Fibroblast of peridontal ligament (primary cell): Measurements from ENCODE around the gene NAA40.
"Not testable (repeated sequence)": the region's sequence is repeated elsewhere in the genome, so short reads cannot be mapped to it uniquely, and the experiment has no call there.

Experiments used
- DNase-seq: peaks from one replicate; pipeline ENCODE4 v3.0.0-alpha.2; 2010; ENCODE audit errors: extremely low read depth

Gene NAA40

DNA sequence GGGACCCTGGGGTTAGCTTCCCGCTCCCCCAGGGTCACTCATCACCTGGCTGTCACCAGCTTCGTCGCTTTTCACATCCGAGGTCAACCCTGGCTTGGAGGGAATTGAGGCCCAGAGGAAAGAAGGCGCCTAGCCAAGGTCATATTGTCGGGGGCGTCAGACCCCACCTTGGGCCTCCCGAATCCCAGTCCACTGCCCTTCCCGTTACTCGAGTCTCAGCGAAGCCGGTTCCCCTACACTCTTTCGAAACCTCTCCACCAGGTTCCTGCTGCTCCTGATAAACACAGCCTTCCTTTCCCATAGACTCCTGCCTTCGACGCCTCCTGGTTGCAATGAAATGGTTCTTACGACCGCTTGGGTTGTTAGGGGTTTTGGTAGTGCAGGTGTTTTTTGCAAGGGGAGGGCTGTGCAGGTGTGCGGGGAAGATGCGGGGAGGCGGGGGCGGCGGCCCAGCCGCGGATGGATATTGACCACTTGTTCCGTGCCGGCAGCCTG is 642 bp downstream of the NAA40 start:
- DNase-seq = peak; percentile 27

DNA sequence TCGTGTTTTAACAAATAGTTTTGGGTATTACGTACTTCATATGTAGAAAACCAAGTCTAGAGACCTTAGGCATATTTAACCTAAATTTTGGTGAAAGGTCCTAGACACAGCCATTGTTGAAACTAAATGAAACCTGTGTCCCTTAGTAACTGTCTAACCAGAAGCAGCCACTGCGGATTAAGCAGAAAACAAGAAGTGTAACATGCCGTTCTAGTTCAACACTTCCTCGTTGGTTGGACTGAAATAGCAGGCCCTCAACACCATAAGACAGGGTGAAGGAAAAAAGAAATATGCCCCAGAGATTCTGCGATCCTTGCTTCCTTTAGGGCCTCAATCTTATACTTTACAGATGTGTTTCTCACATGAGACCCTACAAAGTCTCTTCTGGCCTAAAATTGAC is 2.0 kb downstream of the NAA40 start:
- no peak for DNase-seq

GRCh38 chr11:63941901-63942300 is 3.1 kb downstream of the NAA40 start:
- DNase-seq = no peak

GRCh38 chr11:63942803-63943202 is 4.0 kb downstream of the NAA40 start:
- DNase-seq = no peak

- no peak for DNase-seq
Observed at GRCh38 chr11:63944987-63945386, 6.2 kb downstream of the NAA40 start.

DNA sequence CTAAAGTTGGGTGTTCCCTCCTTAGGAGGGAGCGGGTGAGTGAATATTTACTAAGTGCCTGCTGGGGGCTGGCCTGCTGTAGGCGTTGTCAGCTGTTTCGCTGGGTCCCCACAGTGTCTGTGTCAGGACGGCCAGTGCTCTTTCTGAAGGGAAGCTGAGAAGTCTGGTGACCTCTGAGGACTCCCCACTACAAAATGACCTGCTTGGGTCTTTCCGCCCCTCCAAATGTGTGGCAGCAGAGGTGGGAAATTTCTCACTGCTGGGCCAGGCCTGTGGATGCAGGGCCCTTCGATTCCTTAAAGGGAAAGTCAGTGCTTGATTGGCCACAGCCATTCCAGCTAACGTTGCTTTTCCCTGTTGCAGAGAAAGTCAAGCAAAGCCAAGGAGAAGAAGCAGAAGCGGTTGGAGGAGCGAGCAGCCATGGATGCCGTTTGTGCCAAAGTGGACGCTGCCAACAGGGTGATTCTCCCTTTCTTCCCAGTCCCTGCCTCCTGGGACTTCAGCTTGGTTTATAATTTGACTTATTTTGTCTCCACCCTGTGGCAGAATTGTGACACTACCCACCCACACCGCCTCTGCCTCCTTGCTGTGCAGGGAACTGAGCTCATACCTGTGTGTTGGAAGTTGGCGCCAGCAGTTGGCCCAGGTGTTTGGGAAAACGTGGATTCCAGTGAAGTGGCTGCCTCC is 6.8 kb downstream of the NAA40 start:
- DNase-seq = peak; percentile 83

GRCh38 chr11:63951779-63952536 is 13.2 kb downstream of the NAA40 start:
- DNase-seq = peak; percentile 20

GRCh38 chr11:63952570-63952969 is 13.8 kb downstream of the NAA40 start:
- no peak for DNase-seq

GRCh38 chr11:63958008-63958407 is 19.2 kb downstream of the NAA40 start:
- no peak for DNase-seq

DNA sequence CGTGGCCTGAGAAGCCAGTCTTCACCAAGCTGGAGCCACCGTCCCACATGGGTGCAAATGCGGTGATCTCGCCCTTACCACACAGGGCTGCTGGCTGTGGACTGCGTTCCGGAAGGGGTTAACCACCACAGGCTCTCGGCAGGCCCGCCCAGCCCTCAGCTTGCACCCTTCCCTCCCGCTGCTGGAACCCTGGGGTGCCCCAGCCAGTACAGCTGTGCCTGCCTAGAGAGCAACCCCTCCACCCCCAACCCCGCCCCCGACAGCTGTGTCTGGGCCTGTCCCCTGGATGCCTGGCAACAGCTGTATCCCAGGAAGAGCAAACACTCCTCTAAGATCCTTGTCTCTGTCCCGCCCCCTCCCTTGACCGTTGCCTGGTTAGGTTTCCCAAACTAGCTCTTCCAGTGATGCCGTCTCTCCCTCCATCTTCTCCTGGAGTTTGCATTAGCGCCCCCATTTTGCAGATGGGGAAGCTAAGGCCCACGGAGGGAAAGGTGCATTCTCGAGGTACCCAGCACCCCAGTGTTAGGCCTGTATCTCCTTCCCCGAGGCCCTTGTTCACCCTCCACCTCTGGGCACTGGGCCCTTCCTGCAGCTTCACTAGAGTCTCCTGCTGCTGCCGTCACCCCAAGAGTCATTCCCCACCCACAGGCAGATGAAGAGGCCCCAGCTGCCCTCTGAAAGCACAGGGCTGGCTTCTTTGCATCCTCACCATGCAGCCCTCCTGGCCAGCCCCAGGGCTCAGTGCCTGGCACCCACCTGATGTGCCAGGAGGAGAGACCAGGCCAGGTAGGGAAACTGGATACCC is 23.0 kb downstream of the NAA40 start:
- peak; percentile 49 for DNase-seq

GRCh38 chr11:63963895-63964294 is 25.1 kb downstream of the NAA40 start:
- not testable (repeated sequence) for DNase-seq

GRCh38 chr11:63966444-63966843 is 27.6 kb downstream of the NAA40 start:
- DNase-seq = no peak

- DNase-seq = no peak
Observed at GRCh38 chr11:63969461-63969860, 30.7 kb downstream of the NAA40 start.

GRCh38 chr11:63970902-63971301 is 32.1 kb downstream of the NAA40 start:
- no peak for DNase-seq

GRCh38 chr11:63973912-63974258 is 35.1 kb downstream of the NAA40 start:
- not testable (repeated sequence) for DNase-seq

- DNase-seq = peak; percentile 100
Observed at GRCh38 chr11:63974259-63975143, 35.7 kb downstream of the NAA40 start, which contains the start of gene COX8A. Gene COX8A, plus strand, starts transcription at chr11:63974620. Its CDS starts 61 bp downstream, at chr11:63974681.

DNA sequence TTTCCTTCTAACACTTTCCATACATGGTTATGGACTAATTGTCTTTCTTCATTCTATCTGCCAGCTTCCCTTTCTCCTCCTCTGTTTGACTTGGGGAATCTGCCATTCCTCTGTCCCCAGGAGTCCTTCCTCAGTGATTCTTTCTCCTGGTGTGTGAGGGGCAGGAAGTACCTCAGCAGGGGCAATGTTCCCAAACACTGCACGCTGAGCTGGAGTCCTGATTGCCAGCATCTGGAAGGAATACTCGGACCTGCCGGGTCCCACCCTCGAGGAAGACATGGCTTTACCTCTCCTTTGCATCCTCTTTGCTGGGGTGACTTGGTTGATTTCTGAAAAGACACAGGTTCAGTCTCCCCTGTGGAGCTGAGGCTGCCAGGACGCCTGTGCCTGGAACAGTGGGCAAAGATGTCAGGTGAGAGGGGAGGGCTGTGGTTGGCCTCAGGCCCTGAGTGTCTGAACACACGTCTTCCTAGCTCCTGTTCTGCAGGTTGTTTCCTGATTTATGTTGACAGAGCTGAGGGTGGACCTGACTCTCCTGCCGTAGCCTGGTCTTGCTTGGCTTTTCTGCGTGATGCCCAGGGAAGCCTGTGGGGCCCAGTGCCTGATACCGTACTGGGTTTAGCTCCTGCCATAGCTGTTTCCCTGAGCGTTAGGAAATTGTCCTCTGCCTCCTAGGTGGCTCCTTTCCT is 39.9 kb downstream of the NAA40 start:
- DNase-seq = no peak

DNA sequence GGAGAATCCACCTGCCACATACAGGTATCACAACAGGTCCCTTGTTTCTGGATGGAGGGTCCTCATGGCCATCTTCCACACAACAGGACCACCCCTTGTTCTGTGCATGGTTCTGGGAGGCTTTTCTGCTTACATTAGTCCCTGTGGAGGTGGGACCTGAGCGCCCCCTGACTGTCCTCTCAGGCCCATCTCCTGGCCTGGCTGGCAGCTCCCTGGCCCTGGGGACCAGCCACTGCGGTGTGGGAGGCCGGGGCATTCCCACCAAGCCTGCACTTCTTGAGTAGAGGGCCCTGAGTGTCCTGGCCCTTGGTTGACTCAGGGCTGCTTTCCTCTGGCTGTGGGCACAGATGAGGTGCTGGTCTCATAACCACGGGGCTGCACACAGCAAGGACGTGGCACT is 40.6 kb downstream of the NAA40 start:
- no peak for DNase-seq

- DNase-seq = no peak
Observed at GRCh38 chr11:63985812-63986155, 47.0 kb downstream of the NAA40 start.

GRCh38 chr11:63986156-63986931 is 47.5 kb downstream of the NAA40 start, which contains the start of gene OTUB1:
Gene OTUB1, plus strand, starts transcription at chr11:63986438. Its CDS starts 19 bp downstream, at chr11:63986457.
- DNase-seq = peak; percentile 82
